AG04450 (cell line): Measurements from ENCODE around the gene BCAN. TPM values are rescaled to one million over a fixed set of nuclear protein-coding genes. Genes with fewer than 3 reads are reported as not detected.
A peak's percentile ranks its signal among the peaks of the same experiment; 100 is the strongest.

Experiments used
- CTCF ChIA-PET: fragments of 300-600, 350-600 bp; formaldehyde crosslinking; extraction: SDS; loops from one replicate; lab custom pipeline; 2022; ENCODE audit warnings: antibody characterized with exemption, inconsistent platforms; lab: Charles Lee
- POLR2A ChIA-PET: fragments of 350-600 bp; formaldehyde crosslinking; extraction: SDS; loops from one replicate; lab custom pipeline; 2021; ENCODE audit warnings: antibody characterized with exemption, inconsistent platforms; lab: Yijun Ruan, JAX
- DNase-seq: peaks from one replicate; pipeline ENCODE4 v3.0.0-alpha.2; 2011; ENCODE audit warnings: low read depth, low spot score
- H3K27ac ChIP-seq: one replicate; pipeline ENCODE4 v1.5.1; 2012; ENCODE audit warnings: low read depth, low read length, control low read depth
- H3K27me3 ChIP-seq: one replicate; pipeline ENCODE4 v1.6.0; 2012; ENCODE audit warnings: low read length; ENCODE audit not compliant: control insufficient read depth, insufficient read depth
- H3K4me3 ChIP-seq: 2 replicates; pipeline ENCODE4 v1.5.1; 2011; ENCODE audit warnings: mild to moderate bottlenecking, low read depth, low read length, control low read depth
- H3K9me3 ChIP-seq: 2 replicates; pipeline ENCODE4 v1.5.1; 2012; ENCODE audit warnings: low read length; ENCODE audit not compliant: control insufficient read depth, insufficient read depth
- CTCF ChIP-seq: IDR thresholded peaks from 2 replicates; pipeline ENCODE4 v1.5.1; 2011; ENCODE audit warnings: low read depth, low read length, control low read depth, inconsistent platforms
- polyA plus RNA-seq: library from polyadenylated mRNA; depleted of rRNA; stranded (reverse); fragments of >200 nt; gene quantifications from 2 replicates; pipeline ENCODE4 v1.2.3, GENCODE V29; 2011

BCAN gene
- polyA plus RNA-seq, 1 experiment = not detected

DNA sequence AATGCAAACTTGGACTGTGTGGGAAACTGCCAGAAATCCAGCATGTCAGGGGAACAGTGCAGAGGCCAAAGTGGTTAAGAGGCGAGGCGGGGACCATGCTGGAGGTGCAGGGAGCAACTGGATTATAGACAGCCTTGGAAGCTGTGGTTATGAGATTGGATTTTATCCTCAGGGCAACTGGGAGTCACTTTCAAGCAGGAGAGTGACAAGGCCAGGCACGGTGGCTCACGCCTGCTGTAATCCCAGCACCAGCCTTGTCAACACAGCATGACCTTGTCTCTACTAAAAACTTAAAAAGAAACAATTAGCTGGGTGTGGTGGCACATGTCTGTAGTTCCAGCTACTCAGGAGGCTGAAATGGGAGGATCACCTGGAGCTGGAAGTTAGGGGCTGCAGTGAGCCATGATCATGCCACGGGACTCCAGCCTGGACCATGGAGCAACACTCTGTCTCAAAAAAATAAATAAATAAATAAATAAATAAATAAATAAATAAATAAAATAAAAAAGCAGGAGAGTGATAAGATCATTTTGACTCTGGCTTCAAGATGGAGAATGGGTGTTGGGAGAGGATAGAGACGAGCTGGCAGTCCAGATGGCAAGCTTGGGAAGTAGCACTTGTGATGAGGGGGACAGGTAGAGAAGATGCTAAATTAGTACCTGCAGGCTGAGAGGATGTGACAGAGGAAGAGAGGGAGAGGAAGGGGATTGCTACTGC is 19.2 kb upstream of the BCAN start:
- no peaks in the 10 kb centered on the region; the same call in 1 of the 2 replicates for H3K9me3 ChIP-seq
- H3K4me3 ChIP-seq = no peak overlapping the region
- TF ChIP-seq CTCF = no peak
- no peak overlapping the region for H3K27ac ChIP-seq
- H3K27me3 ChIP-seq = peaks cover 59% of the 10 kb centered on the region
- no peak for DNase-seq
- CTCF ChIA-PET = interaction anchor here (1.2 to 6.5 kb wide), 5 partner anchors 15 to 237 kb away, joined by 3 to 175 read pairs (median 9); partner anchors contain the start of gene NES
- POLR2A ChIA-PET = no interaction called here

- TF ChIP-seq CTCF = peak; percentile 40; the same call in 1 of the 2 replicates
- CTCF ChIA-PET = interaction anchor here (0.6 to 6.5 kb wide), 14 partner anchors 9 to 238 kb away, joined by 3 to 175 read pairs (median 4); partner anchors contain the start of genes CRABP2 and NES
- POLR2A ChIA-PET = interaction anchor here (0.5 to 1.0 kb wide), 2 partner anchors 16 to 35 kb away, joined by 3 to 4 read pairs; no protein-coding TSS in a partner anchor
- Histone ChIP-seq H3K9me3 (no peaks in the 10 kb centered on the region; the same call in 1 of the 2 replicates), H3K4me3 (peak overlapping the region; percentile 35; the same call in 1 of the 2 replicates), H3K27ac (no peak overlapping the region), H3K27me3 (peaks cover 54% of the 10 kb centered on the region)
- no peak for DNase-seq
Measured at GRCh38 chr1:156623946-156624813, 17.7 kb upstream of the BCAN start.

DNA sequence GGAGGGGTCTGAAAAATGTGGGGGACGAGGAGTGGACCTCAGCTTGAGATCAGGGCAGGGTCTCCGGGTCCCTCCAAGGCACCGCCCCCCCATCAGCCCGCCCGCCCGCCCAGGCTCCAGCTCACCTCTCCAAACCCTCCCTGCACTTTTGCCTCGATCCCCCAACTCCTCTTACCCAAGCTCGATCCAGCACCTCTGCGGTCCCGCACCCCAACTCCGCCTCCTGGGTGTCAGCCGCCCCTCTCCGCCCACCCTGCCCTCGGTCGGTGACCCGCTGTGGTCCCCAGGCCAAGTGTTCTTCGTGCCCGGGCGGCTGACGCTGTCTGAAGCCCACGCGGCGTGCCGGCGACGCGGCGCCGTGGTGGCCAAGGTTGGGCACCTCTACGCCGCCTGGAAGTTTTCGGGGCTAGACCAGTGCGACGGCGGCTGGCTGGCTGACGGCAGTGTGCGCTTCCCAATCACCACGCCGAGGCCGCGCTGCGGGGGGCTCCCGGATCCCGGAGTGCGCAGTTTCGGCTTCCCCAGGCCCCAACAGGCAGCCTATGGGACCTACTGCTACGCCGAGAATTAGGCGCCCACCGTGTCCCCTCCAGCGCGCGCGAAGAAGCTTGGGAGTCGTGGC is 17.0 kb upstream of the BCAN start:
- peaks cover 46% of the 10 kb centered on the region for H3K27me3 ChIP-seq
- CTCF ChIA-PET = interaction anchor here (0.7 to 6.5 kb wide), 8 partner anchors 13 to 179 kb away, joined by 3 to 175 read pairs (median 6); partner anchors contain the start of genes ISG20L2, METTL25B and NES
- no peaks in the 10 kb centered on the region; the same call in 1 of the 2 replicates for H3K9me3 ChIP-seq
- DNase-seq = no peak
- POLR2A ChIA-PET = interaction anchor here (0.5 kb wide), 1 partner anchor 17 kb away, joined by 3 read pairs; no protein-coding TSS in a partner anchor
- peak overlapping the region; percentile 35; the same call in 1 of the 2 replicates for H3K4me3 ChIP-seq
- no peak overlapping the region for H3K27ac ChIP-seq
- no peak for TF ChIP-seq CTCF

- POLR2A ChIA-PET = no interaction called here
- DNase-seq = no peak
- CTCF ChIA-PET = interaction anchor here (0.5 to 6.5 kb wide), 8 partner anchors 13 to 181 kb away, joined by 3 to 175 read pairs (median 8); partner anchors contain the start of genes ISG20L2, METTL25B and NES
- Histone ChIP-seq H3K27ac (no peak overlapping the region), H3K27me3 (peaks cover 46% of the 10 kb centered on the region), H3K4me3 (no peak overlapping the region), H3K9me3 (no peaks in the 10 kb centered on the region; the same call in 1 of the 2 replicates)
- TF ChIP-seq CTCF = peak; percentile 80
Measured at GRCh38 chr1:156625436-156626078, 16.4 kb upstream of the BCAN start.
